SK-N-SH (cell line): Measurements from ENCODE around the gene RFX1.

ENCODE experiments used
- FOSL2 ChIP-seq: IDR thresholded peaks from 2 replicates; pipeline ENCODE4 v1.4.0; 2012; ENCODE audit warnings: low read depth, mild to moderate bottlenecking, moderate library complexity, borderline replicate concordance
- GABPA ChIP-seq: IDR thresholded peaks from 2 replicates; pipeline ENCODE4 v1.4.0; 2012; ENCODE audit warnings: low read depth, mild to moderate bottlenecking
- GATA2 ChIP-seq: sonication (generic); formaldehyde crosslinking; IDR thresholded peaks from 2 replicates; pipeline ENCODE4 v1.5.0; 2020; ENCODE audit warnings: mild to moderate bottlenecking, missing genetic modification reagents
- MXI1 ChIP-seq: IDR thresholded peaks from 2 replicates; pipeline ENCODE4 v1.6.1; 2012; ENCODE audit warnings: mild to moderate bottlenecking, low read depth, low read length, improper control_type of control experiment
- RAD21 ChIP-seq: IDR thresholded peaks from 2 replicates; pipeline ENCODE4 v1.6.1; 2012; ENCODE audit warnings: mild to moderate bottlenecking, low read length
- USF1 ChIP-seq: IDR thresholded peaks from 2 replicates; pipeline ENCODE4 v1.4.0; 2012; ENCODE audit warnings: low read depth, borderline replicate concordance
- YY1 ChIP-seq: IDR thresholded peaks from 2 replicates; pipeline ENCODE4 v1.4.0; 2012; ENCODE audit warnings: low read depth, mild to moderate bottlenecking
- TF ChIP-seq, protein P1 (sequence below): fragments of 200-600 bp; sonication (generic); IDR thresholded peaks from 2 replicates; pipeline ENCODE4 v1.6.1; 2017; ENCODE audit warnings: antibody characterized with exemption, mild to moderate bottlenecking, moderate library complexity
- TF ChIP-seq, protein P2 (sequence below): IDR thresholded peaks from 2 replicates; pipeline ENCODE4; 2012
- TF ChIP-seq, protein P3 (sequence below): IDR thresholded peaks from 2 replicates; pipeline ENCODE4 v1.4.0; 2012; ENCODE audit warnings: low read depth, borderline replicate concordance
- TF ChIP-seq, protein P4 (sequence below): IDR thresholded peaks from 2 replicates; pipeline ENCODE4 v1.6.1; 2012; ENCODE audit warnings: mild to moderate bottlenecking, low read depth, low read length, moderate library complexity

- no peak for TF ChIP-seq MXI1
- TF ChIP-seq, protein P1, sequence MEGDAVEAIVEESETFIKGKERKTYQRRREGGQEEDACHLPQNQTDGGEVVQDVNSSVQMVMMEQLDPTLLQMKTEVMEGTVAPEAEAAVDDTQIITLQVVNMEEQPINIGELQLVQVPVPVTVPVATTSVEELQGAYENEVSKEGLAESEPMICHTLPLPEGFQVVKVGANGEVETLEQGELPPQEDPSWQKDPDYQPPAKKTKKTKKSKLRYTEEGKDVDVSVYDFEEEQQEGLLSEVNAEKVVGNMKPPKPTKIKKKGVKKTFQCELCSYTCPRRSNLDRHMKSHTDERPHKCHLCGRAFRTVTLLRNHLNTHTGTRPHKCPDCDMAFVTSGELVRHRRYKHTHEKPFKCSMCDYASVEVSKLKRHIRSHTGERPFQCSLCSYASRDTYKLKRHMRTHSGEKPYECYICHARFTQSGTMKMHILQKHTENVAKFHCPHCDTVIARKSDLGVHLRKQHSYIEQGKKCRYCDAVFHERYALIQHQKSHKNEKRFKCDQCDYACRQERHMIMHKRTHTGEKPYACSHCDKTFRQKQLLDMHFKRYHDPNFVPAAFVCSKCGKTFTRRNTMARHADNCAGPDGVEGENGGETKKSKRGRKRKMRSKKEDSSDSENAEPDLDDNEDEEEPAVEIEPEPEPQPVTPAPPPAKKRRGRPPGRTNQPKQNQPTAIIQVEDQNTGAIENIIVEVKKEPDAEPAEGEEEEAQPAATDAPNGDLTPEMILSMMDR = no peak
- no peak for TF ChIP-seq YY1
- TF ChIP-seq FOSL2 = no peak
- TF ChIP-seq, protein P2, sequence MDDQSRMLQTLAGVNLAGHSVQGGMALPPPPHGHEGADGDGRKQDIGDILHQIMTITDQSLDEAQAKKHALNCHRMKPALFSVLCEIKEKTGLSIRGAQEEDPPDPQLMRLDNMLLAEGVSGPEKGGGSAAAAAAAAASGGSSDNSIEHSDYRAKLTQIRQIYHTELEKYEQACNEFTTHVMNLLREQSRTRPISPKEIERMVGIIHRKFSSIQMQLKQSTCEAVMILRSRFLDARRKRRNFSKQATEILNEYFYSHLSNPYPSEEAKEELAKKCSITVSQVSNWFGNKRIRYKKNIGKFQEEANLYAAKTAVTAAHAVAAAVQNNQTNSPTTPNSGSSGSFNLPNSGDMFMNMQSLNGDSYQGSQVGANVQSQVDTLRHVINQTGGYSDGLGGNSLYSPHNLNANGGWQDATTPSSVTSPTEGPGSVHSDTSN = no peak
- no peak for TF ChIP-seq GABPA
- no peak for TF ChIP-seq GATA2 (CRISPR knock-in tag)
- TF ChIP-seq, protein P3, sequence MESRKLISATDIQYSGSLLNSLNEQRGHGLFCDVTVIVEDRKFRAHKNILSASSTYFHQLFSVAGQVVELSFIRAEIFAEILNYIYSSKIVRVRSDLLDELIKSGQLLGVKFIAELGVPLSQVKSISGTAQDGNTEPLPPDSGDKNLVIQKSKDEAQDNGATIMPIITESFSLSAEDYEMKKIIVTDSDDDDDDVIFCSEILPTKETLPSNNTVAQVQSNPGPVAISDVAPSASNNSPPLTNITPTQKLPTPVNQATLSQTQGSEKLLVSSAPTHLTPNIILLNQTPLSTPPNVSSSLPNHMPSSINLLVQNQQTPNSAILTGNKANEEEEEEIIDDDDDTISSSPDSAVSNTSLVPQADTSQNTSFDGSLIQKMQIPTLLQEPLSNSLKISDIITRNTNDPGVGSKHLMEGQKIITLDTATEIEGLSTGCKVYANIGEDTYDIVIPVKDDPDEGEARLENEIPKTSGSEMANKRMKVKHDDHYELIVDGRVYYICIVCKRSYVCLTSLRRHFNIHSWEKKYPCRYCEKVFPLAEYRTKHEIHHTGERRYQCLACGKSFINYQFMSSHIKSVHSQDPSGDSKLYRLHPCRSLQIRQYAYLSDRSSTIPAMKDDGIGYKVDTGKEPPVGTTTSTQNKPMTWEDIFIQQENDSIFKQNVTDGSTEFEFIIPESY = no peak
- no peak for TF ChIP-seq USF1
- TF ChIP-seq, protein P4, sequence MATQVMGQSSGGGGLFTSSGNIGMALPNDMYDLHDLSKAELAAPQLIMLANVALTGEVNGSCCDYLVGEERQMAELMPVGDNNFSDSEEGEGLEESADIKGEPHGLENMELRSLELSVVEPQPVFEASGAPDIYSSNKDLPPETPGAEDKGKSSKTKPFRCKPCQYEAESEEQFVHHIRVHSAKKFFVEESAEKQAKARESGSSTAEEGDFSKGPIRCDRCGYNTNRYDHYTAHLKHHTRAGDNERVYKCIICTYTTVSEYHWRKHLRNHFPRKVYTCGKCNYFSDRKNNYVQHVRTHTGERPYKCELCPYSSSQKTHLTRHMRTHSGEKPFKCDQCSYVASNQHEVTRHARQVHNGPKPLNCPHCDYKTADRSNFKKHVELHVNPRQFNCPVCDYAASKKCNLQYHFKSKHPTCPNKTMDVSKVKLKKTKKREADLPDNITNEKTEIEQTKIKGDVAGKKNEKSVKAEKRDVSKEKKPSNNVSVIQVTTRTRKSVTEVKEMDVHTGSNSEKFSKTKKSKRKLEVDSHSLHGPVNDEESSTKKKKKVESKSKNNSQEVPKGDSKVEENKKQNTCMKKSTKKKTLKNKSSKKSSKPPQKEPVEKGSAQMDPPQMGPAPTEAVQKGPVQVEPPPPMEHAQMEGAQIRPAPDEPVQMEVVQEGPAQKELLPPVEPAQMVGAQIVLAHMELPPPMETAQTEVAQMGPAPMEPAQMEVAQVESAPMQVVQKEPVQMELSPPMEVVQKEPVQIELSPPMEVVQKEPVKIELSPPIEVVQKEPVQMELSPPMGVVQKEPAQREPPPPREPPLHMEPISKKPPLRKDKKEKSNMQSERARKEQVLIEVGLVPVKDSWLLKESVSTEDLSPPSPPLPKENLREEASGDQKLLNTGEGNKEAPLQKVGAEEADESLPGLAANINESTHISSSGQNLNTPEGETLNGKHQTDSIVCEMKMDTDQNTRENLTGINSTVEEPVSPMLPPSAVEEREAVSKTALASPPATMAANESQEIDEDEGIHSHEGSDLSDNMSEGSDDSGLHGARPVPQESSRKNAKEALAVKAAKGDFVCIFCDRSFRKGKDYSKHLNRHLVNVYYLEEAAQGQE = no peak
- TF ChIP-seq RAD21 = no peak
Measured at GRCh38 chr19:14015524-14016035, 9.5 kb upstream of the RFX1 start.
